ENCODE results near the gene EZH2. TPM values are rescaled to one million over a fixed set of nuclear protein-coding genes. Genes with fewer than 3 reads are reported as not detected.

Gene EZH2
- polyA plus RNA-seq, 1 donor from 2014 or later, result 67.2 TPM

DNA sequence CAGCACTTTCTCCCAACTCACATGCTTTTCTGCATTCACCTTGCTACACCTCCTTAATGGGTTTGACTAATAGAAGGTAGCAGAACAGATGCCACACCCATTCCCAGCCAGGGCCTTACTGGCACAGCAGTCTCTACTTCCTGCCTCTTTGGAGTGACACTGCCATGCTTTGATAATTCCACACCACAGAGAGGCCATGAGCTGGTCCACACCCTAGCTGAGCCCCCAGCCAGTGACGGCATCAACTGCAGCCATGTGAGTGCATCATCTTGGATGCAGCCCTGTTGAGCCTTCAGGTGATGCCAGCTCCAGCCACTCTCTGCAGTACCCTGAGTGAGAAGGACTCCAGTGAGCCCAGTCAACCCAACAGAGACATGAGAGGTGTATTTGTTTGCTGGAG lies 27.5 kb upstream of the EZH2 start:
- Histone ChIP-seq H3F3A (ENCODE audit: insufficient read depth, low read length, poor library complexity, severe bottlenecking) (no peaks in the 10 kb centered on the region), H3K9ac (ENCODE audit: low read length) (no peak overlapping the region), H3K27me3 (ENCODE audit: insufficient read depth, low read depth, low read length) (no peaks in the 10 kb centered on the region), H3K27ac (ENCODE audit: low read length) (no peak overlapping the region), H2AFZ (ENCODE audit: low read depth, low read length) (no peak overlapping the region), H4K20me1 (ENCODE audit: insufficient read depth) (no peaks in the 10 kb centered on the region), H3K9me3 (ENCODE audit: low read length) (no peaks in the 10 kb centered on the region), H3K36me3 (ENCODE audit: insufficient read depth, low read length) (no peaks in the 10 kb centered on the region), H3K9me2 (ENCODE audit: insufficient read depth, low read length) (no peaks in the 10 kb centered on the region), H3K4me2 (ENCODE audit: low read length) (no peak overlapping the region), H3K79me2 (replicated peaks; ENCODE audit: insufficient read depth, low read length) (no peaks in the 10 kb centered on the region), H3K4me3 (ENCODE audit: low read length) (no peak overlapping the region)
- no peak for TF ChIP-seq EZH2 (IDR thresholded peaks at IDR 0.05; ENCODE audit: borderline replicate concordance, insufficient read depth, low read length, poor library complexity, severe bottlenecking)
- TF ChIP-seq POLR2AphosphoS5 (IDR thresholded peaks at IDR 0.05), result no peak
- no peak for TF ChIP-seq RAD21 (conservative IDR thresholded peaks at IDR 0.05)
- TF ChIP-seq SMC3 (conservative IDR thresholded peaks at IDR 0.05; ENCODE audit: poor library complexity), result no peak
- no peak for TF ChIP-seq MXI1 (conservative IDR thresholded peaks at IDR 0.05; ENCODE audit: poor library complexity, severe bottlenecking)
- TF ChIP-seq, protein P1, sequence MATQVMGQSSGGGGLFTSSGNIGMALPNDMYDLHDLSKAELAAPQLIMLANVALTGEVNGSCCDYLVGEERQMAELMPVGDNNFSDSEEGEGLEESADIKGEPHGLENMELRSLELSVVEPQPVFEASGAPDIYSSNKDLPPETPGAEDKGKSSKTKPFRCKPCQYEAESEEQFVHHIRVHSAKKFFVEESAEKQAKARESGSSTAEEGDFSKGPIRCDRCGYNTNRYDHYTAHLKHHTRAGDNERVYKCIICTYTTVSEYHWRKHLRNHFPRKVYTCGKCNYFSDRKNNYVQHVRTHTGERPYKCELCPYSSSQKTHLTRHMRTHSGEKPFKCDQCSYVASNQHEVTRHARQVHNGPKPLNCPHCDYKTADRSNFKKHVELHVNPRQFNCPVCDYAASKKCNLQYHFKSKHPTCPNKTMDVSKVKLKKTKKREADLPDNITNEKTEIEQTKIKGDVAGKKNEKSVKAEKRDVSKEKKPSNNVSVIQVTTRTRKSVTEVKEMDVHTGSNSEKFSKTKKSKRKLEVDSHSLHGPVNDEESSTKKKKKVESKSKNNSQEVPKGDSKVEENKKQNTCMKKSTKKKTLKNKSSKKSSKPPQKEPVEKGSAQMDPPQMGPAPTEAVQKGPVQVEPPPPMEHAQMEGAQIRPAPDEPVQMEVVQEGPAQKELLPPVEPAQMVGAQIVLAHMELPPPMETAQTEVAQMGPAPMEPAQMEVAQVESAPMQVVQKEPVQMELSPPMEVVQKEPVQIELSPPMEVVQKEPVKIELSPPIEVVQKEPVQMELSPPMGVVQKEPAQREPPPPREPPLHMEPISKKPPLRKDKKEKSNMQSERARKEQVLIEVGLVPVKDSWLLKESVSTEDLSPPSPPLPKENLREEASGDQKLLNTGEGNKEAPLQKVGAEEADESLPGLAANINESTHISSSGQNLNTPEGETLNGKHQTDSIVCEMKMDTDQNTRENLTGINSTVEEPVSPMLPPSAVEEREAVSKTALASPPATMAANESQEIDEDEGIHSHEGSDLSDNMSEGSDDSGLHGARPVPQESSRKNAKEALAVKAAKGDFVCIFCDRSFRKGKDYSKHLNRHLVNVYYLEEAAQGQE (IDR thresholded peaks at IDR 0.05; ENCODE audit: borderline replicate concordance), result no peak
- TF ChIP-seq EP300 (conservative IDR thresholded peaks at IDR 0.05; ENCODE audit: poor library complexity, severe bottlenecking), result no peak

- Histone ChIP-seq H3K4me3 (ENCODE audit: low read length) (no peak overlapping the region), H4K20me1 (ENCODE audit: insufficient read depth) (no peaks in the 10 kb centered on the region), H3K4me2 (ENCODE audit: low read length) (no peak overlapping the region), H3K79me2 (replicated peaks; ENCODE audit: insufficient read depth, low read length) (no peaks in the 10 kb centered on the region), H3K27ac (ENCODE audit: low read length) (no peak overlapping the region), H3K9ac (ENCODE audit: low read length) (no peak overlapping the region), H3K9me2 (ENCODE audit: insufficient read depth, low read length) (no peaks in the 10 kb centered on the region), H3K27me3 (ENCODE audit: insufficient read depth, low read depth, low read length) (no peaks in the 10 kb centered on the region), H2AFZ (ENCODE audit: low read depth, low read length) (no peak overlapping the region), H3F3A (ENCODE audit: insufficient read depth, low read length, poor library complexity, severe bottlenecking) (no peaks in the 10 kb centered on the region), H3K36me3 (ENCODE audit: insufficient read depth, low read length) (no peaks in the 10 kb centered on the region), H3K9me3 (ENCODE audit: low read length) (no peaks in the 10 kb centered on the region)
- TF ChIP-seq RAD21 (conservative IDR thresholded peaks at IDR 0.05), result no peak
- no peak for TF ChIP-seq SMC3 (conservative IDR thresholded peaks at IDR 0.05; ENCODE audit: poor library complexity)
- TF ChIP-seq, protein P1 (IDR thresholded peaks at IDR 0.05; ENCODE audit: borderline replicate concordance), result no peak
- no peak for TF ChIP-seq MXI1 (conservative IDR thresholded peaks at IDR 0.05; ENCODE audit: poor library complexity, severe bottlenecking)
- TF ChIP-seq, protein P2, sequence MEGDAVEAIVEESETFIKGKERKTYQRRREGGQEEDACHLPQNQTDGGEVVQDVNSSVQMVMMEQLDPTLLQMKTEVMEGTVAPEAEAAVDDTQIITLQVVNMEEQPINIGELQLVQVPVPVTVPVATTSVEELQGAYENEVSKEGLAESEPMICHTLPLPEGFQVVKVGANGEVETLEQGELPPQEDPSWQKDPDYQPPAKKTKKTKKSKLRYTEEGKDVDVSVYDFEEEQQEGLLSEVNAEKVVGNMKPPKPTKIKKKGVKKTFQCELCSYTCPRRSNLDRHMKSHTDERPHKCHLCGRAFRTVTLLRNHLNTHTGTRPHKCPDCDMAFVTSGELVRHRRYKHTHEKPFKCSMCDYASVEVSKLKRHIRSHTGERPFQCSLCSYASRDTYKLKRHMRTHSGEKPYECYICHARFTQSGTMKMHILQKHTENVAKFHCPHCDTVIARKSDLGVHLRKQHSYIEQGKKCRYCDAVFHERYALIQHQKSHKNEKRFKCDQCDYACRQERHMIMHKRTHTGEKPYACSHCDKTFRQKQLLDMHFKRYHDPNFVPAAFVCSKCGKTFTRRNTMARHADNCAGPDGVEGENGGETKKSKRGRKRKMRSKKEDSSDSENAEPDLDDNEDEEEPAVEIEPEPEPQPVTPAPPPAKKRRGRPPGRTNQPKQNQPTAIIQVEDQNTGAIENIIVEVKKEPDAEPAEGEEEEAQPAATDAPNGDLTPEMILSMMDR (IDR thresholded peaks at IDR 0.05; ENCODE audit: poor library complexity, severe bottlenecking), result no peak
- no peak for TF ChIP-seq TAF1 (IDR thresholded peaks at IDR 0.05; ENCODE audit: low read depth)
- no peak for TF ChIP-seq POLR2AphosphoS5 (IDR thresholded peaks at IDR 0.05)
- no peak for TF ChIP-seq EP300 (conservative IDR thresholded peaks at IDR 0.05; ENCODE audit: poor library complexity, severe bottlenecking)
- no peak for TF ChIP-seq EZH2 (IDR thresholded peaks at IDR 0.05; ENCODE audit: borderline replicate concordance, insufficient read depth, low read length, poor library complexity, severe bottlenecking)
These were observed 25.5 kb upstream of the EZH2 start for GRCh38 chr7:148909568-148909967.

Data from neural cell (in vitro differentiated cells).